ENCODE data around the gene PSEN1.

Gene PSEN1

DNA sequence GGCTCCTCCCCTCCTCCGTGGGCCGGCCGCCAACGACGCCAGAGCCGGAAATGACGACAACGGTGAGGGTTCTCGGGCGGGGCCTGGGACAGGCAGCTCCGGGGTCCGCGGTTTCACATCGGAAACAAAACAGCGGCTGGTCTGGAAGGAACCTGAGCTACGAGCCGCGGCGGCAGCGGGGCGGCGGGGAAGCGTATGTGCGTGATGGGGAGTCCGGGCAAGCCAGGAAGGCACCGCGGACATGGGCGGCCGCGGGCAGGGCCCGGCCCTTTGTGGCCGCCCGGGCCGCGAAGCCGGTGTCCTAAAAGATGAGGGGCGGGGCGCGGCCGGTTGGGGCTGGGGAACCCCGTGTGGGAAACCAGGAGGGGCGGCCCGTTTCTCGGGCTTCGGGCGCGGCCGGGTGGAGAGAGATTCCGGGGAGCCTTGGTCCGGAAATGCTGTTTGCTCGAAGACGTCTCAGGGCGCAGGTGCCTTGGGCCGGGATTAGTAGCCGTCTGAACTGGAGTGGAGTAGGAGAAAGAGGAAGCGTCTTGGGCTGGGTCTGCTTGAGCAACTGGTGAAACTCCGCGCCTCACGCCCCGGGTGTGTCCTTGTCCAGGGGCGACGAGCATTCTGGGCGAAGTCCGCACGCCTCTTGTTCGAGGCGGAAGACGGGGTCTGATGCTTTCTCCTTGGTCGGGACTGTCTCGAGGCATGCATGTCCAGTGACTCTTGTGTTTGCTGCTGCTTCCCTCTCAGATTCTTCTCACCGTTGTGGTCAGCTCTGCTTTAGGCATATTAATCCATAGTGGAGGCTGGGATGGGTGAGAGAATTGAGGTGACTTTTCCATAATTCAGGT is at the start of gene PSEN1:
PSEN1 (plus strand) TSS at position 121 of the 839 bp plus-strand sequence. CDS start 11,513 bp downstream, outside the sequence.
- peak; percentile 96 for DNase-seq

DNA sequence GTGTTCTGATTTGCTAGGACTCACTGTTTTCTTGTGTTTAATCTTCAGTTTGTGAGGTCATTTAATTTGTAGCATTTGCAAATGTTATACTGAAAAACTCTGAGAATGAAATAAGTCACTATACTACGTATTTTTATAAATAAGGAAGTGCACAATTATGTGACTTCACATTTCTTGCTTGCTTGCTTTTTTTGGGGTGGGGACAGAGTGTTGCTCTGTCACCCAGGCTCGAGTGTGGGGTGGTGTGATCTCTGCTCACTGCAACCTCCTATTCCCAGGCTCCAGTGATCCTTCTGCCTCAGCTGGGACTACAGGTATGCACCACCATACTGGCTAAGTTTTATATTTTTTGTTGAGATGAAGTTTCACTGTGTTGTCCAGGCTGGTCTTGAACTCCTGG is 45.3 kb upstream of the PSEN1 start:
- DNase-seq, result no peak

DNA sequence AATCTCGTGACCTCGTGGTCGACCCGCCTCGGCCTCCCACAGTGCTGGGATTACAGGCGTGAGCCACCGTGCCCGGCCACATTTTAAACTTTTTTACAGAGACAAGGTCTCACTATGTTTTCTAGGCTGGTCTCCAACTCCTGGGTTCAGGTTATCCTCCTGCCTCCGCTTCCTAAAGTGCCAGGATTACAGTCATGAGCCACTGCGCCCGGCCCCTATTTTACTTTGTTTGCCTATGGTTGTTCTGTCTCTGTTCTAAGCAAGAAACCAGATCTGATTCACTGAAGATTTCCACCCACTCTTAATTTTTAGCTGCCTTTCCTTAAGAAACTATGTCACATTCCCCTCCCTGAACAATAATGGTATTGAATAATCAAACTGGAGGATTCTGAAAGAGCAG is 38.9 kb upstream of the PSEN1 start:
- DNase-seq, result no peak

DNA sequence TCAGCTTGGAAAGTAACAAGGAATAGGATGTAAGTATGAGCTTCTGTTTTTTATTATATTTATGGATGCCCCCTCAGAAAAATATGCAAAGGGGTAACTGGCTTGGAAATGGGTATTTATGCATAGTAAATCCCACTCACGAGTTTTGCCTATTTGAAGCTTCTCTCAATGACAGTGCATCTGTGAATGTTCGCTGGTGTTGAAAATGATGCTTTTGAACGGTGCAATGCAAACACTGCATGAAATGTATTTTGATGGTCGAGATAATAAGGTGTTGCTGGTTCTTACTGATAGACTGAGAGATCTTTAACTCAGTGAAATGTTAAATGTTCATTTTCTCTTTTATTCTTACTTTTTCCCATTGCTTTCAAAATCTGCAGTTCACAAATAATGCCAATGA is 36.0 kb upstream of the PSEN1 start:
- DNase-seq, result no peak

DNA sequence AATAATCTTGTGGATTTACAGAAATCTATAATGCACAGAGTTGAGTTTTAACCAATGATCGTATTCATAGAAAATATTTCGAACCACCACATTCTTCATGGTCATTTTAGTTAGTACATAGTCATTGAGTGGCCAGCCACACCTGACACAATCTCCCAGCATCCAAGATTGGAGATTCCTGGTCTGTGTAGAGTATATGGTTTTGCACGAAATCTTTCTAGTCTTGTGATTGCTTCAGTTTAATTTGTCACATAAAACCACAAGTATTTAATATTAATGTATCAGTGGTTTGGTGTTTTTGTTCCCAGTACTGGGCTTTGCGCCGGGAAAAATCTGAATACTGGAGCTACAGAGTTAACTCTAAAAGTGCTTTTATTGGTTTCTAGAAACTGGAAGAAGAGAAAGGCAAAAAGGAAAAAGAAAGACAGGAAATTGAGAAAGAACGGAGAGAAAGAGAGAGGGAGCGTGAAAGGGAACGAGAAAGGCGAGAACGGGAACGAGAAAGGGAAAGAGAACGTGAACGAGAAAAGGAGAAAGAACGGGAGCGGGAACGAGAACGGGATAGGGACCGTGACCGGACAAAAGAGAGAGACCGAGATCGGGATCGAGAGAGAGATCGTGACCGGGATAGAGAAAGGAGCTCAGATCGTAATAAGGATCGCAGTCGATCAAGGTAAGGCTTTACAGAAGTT is 33.4 kb upstream of the PSEN1 start:
- DNase-seq, result no peak

DNA sequence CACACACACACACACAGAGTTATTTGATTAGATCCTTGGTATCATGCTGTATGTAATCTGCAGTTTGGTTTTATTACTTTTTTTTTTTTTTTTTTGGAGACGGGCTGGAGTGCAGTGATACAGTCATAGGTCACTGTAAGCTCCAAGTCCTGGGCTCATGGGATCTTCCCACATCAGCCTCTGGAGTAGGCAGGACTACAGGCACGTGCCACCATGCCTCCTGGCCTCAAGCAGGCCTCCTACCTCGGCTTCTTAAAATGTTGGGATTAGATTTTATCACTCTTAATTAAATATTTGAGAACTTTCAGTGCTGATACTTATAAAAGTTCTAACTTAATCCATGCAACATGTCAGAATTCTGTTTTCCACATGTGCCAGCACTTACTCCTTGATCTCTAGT is 31.3 kb upstream of the PSEN1 start:
- no peak for DNase-seq

DNA sequence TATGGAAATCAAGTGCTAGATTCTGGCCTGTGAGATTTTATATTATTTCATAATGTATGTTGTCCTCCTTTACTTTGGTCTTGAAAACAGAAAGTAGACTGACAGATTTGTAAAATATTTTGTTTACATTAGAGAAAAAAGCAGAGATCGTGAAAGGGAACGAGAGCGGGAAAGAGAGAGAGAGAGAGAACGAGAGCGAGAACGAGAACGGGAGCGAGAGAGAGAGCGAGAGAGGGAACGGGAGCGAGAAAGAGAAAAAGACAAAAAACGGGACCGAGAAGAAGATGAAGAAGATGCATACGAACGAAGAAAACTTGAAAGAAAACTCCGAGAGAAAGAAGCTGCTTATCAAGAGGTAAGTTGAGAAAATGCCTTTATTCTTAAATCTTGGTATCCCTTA is 30.6 kb upstream of the PSEN1 start:
- no peak for DNase-seq

DNA sequence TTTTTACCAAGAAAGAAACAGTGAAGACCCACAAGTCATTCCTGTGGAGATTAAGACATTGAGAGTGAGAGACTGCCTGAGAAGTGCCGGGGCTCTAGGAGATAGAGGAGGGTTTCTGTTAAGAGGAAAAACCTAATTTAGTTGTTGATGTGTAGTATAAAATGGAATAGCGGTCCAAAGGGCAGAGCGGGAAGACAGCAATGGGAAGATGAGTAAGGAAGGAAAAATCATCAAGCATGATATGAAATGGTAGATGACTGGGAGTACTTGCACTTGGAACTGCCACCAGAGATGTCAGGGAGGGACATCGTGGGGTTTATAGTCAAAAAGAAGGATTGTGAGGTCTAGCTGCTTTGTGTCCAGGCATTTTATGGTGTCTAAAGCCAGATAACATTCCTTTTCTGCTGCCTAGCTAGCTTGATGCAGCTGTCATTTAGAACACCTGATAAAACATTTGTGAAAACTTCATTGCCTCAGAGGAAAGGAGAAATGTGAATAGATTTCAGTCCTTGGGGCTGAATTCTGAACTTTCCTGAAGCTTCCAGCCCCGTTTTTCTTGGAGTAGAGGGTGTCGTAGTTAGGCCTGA is 20.1 kb upstream of the PSEN1 start:
- no peak for DNase-seq

DNA sequence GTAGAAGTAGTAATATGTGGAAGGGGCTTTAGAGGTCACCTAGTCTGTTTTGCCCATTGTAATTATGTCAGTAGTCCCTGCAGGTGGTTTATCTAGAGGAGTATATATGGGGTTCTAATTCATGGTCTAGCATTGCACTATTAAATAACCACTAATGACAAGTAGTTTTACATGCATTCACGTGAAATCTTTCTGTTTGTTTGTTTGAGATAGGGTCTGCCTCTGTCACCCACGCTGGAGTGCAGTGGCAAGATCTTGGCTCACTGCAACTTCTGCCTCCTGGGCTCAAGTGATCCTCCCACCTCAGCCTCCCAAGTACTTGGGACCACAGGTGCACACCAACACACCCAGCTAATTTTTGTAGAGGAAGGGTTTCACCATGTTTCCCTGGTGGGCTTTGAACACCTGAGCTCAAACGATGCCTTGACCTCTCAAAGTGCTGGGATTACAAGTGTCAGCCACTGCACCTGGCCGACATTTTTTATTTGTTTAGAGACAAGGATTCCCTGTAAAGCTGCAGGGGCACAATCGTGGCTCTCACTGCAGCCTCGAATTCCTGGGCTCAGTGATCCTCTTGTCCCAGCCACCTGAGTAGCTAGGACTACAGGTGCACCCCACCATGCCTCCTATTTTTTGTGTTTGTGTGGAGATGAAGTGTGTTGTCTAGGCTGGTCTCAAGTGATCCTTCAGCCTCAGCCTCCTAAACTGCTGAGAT is 12.0 kb upstream of the PSEN1 start:
- DNase-seq, result no peak

DNA sequence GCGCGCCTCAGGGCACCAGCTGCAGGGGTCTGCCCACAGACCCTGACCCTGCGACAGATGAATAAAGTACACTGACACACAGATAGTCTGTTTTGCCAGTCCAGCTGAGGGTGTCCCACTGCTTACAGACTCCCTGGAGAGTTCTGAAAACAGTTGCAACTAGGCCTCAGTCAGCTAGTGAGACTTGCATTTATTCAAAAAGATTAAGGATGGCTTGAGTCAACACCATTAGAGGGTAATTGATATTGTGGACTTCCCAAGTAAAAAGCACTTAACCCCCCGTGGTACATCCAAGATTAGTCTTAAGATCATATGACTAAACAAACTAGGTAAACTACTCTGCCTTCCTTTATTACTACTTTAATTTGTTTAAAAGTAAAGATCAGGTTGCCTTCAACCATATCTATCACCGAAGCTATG is 11.1 kb upstream of the PSEN1 start:
- no peak for DNase-seq

DNA sequence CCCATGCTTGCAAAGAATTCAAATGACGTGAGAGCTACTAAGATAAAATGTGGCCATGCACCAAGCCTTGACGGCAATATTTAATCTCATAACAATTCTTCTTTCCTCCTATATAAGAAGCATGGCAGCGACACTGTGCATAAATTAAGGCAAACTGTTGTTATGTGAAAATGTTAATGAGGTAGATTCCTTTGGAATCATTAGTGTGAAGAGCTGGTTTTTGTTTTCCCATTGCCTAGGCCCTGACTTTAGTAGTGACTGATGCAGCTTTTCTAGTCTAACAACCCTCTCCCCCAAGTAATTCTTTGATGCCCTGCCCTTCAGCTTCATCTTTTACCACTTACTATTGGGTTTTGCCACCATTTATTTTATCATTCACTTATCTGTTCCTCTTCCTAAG is 10.6 kb upstream of the PSEN1 start:
- no peak for DNase-seq

DNA sequence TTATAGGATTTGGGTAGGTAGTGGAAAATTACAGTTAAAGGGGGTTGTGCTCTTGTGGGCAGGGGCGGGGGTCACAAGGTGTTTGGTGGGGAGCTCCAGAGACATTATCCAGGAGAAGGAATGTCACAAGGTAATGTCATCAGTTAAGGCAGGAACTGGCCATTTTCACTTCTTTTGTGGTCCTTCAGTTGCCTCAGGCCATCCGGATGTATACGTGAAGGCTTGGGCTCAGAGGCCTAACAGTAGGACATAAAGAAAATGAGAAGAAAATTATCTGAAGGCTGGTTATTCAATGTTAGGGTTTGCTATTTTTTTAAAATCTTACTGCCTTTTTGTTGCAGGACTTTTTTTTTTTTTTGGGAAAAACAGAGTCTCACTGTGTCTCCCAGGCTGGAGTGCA is 2.5 kb upstream of the PSEN1 start:
- no peak for DNase-seq

DNA sequence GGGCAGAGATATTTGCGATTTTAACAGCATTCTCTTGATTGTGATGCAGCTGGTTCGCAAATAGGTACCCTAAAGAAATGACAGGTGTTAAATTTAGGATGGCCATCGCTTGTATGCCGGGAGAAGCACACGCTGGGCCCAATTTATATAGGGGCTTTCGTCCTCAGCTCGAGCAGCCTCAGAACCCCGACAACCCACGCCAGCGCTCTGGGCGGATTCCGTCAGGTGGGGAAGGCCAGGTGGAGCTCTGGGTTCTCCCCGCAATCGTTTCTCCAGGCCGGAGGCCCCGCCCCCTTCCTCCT is 271 bp upstream of the PSEN1 start:
- no peak for DNase-seq

DNA sequence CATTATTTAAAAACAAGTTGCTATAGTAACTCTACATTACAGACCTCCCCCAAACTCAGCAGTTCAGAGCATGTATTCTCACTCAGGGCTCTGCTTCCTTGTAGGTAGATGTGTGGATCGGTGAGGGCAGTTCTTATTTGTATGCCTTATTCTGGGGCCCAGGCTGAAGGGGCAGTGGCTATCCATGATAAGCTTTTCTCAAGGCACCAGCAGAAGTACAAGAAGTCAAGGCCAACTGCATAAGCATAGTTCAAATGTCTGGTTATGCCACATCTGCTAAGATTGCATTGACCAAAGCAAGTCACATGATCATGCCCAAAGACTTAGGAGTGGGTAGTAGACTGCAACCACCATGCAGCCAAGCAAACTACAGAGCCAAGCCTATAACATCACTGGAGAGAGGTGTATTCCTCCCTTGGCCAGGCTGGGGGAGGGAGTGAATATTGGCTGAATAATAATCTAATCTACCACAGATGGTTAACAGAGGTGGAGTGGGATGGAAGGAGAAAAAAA is 4.6 kb downstream of the PSEN1 start:
- no peak for DNase-seq

DNA sequence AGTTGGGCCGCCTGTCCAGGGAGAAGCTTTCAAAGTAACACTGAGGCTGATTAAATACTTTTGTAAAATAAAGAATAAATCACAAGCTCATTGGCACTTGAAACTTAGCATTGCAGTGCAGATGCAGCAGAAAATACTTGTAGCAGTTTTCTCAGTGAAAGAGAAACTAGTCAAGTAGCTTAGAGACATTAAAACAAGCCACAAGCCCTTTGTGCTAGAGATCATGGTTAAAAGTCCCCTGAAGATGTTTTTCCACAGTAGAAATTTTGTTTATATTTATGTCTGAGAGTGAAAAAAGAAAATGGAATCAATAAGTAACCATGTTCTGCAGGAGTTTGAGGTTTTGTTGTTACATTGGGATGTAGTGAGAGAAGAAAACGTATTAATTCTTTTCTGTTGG is 5.9 kb downstream of the PSEN1 start:
- DNase-seq, result no peak

DNA sequence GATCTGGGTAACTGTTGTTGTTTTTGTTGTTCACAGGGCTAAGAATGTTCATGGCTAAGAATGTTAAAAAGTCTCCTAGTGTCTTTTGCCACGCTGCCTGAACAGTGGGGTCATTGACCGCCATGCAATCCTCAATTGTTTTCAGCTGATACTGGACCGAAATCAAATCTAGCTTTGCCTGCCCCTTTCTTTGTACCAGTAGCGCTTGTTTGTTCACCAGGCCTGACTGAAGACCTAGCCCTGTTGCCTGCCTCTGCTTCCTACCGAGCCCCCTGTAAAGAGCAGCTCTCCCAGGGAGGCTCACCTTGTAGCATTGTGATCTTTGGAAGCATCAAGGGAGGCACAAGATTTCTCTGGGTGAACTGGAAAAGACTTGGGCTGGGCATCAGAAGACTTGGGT is 6.7 kb downstream of the PSEN1 start:
- DNase-seq, result no peak

DNA sequence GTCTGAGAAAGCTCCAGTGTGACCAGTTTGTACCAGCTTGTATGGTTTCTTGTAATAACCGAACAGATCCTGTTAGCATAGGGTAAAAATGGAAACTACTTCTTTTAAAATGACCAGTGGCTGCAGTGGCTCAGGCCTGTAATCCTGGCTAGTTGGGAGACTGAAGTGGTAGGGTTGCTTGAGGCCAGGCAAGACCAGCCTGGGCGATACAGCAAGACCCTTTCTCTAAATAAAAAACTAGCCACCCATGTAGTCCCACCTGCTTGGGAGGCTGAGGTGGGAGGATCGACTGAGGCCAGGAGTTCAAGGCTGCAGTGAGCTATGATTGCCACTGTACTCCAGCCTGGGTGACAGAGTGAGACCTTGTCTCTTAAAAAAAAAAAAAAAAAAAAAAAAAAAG is 7.3 kb downstream of the PSEN1 start:
- no peak for DNase-seq

DNA sequence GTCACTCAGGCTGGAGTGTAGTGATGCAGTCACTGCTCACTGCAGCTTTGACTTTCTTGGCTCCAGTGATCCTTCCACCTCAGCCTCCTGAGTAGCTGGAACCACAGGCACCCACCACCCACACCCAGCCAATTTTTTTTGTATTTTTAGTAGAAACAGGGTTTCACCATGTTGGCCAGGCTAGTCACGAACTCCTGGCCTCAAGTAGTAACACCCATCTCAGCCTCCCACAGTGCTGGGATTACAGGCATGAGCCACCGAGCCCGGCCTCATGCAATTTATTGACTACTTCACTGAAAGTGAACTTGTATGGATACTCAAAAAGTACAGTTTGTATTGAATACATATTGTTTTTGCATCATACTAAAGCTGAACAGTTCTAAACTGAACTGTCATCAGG is 9.1 kb downstream of the PSEN1 start:
- DNase-seq, result no peak

DNA sequence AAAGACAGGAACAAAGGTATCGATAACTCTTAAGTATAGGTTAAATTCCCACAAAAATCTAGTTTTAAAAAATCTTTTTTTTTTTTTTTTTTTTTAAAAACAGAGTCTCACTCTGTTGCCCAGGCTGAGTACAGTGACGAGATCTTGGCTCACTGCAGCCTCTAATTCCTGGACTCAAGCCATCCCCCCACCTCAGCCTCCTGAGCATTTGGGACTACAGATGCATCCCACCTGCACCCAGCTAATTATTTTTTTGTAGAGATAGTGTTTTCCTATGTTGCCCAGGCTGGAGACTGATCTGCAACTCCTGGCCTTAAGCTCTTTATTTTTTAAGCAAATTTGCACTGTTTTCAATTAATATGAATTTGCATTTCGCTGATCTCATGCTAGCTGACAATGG is 9.8 kb downstream of the PSEN1 start:
- DNase-seq, result no peak

DNA sequence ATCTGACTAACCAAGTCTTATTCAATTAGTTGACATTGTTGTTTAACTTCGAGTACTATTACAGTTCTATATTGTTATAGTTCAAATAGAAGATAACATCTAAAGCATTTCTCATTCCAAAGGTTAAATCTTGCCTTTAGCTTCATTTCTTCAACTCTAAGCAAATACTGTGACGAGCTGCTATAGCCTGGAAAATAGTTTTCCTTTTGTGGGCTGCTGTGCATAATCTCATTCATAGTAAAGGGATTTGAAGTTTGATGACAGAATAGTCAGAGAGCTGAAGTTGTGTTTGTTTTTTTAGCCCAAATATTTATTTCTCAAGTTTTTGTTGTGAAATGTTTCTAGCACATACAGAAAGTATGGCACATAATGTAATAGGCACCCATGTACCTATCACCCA is 13.4 kb downstream of the PSEN1 start:
- no peak for DNase-seq

DNA sequence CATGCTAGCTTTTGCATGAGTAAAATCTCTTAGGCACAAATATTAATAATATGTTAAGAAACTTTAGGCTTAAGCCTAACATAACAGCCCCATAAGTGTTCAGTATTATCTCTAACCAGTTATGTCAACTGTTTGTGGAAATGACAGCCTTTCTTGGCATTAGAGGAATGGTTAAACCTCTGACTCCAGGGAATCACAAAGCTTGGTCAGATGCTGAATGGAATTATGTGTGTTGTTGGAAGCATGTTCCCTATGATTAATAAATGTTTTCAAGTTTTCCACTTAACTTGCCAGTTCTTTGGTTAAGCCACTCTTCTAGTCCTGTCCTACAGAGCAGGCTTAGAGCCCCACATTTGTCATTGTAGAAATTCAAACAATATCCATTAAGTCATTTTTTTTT is 17.0 kb downstream of the PSEN1 start:
- no peak for DNase-seq

DNA sequence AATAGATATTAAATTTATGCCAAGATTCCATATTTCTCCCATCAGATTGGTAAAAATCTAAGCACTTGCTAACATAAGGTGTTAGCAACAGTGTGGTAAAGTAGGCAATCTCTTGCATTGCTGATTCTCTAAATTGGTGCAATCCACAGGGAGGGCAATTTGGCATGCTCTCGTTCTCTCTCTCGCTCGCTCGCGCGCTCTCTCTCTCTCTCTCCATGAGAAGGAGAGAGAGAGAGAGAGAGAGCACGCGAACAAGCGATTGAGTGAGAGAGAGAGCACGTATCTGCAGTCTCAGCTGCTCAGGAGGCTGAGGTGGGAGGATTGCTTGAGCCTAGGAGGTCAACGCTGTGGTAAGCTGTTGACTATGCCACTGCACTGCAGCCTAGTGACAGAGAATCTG is 25.9 kb downstream of the PSEN1 start:
- no peak for DNase-seq

DNA sequence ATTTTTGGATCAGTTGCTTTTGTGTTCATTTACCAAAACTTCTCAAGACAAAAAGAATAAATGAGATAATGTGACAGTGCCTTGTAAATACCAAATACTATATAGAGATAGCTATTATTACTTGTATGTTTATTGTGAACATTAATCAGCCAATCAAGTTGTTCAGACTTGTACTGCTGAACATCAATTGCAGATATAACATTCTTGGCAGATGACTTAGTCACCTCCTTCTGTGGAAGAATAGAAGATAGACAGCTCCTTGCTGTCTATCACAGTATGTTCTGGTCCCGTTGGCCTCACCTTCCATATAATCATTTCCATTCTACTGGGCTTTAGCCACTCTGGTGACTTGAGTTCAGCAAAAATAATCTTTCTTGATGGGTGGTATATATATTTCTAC is 30.1 kb downstream of the PSEN1 start:
- DNase-seq, result no peak

DNA sequence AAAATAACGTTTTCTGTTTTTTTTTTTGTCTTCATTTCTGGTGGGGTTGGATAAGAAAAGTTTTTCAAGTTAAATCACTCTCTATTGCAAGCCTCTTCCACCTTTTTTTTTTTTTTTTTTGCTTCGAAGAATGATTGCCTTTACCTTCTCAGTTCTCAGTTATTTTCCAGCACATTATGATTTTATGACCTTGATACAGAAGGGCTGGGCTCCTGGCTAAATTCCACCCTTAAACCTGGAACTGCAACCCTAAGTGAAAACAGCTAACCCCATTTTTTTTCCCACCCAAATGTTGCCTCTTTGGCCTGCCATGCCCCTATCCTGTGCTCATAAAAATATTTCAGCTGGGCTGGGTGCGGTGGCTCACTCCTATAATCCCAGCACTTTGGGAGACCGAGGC is 31.4 kb downstream of the PSEN1 start:
- DNase-seq, result no peak
